ENCODE data around the gene GRM8. TPM values are rescaled to one million over a fixed set of nuclear protein-coding genes. Genes with fewer than 3 reads are reported as not detected.

The GRM8 gene
- total and polyA plus RNA-seq, 8 donors = 0.26 to 0.75 (median 0.44) TPM; not detected in 2

DNA sequence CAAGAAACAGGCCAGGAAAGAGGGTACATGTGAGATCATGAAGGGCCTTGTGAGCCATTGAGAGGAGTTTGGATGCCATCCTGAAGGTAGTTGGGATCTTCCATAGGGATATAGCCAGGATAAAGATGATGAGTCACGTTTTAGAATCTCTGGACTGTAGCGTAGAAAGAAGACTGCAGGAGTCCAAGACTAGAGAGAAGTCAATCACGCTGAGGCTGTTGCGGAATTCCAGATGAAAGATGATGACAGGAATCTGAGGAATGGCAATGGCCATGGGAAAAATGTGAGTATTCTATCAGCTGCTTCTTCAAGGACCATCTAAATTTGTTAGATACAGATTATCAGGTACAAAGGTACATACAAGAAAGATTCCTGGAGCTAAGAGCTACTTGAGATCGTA is 711.3 kb downstream of the GRM8 start:
- Histone ChIP-seq H3K4me3 (no peak overlapping the region), H3K9me3 (no peaks in the 10 kb centered on the region), H3K27ac (no peak overlapping the region), H3K4me1 (no peaks in the 10 kb centered on the region), H3K36me3 (no peaks in the 10 kb centered on the region), H3K27me3 (no peaks in the 10 kb centered on the region)
- DNase-seq = no peak
- intact Hi-C loops (cut with DNase I) = no loop called here
- no peak for ATAC-seq
- TF ChIP-seq, protein P1, sequence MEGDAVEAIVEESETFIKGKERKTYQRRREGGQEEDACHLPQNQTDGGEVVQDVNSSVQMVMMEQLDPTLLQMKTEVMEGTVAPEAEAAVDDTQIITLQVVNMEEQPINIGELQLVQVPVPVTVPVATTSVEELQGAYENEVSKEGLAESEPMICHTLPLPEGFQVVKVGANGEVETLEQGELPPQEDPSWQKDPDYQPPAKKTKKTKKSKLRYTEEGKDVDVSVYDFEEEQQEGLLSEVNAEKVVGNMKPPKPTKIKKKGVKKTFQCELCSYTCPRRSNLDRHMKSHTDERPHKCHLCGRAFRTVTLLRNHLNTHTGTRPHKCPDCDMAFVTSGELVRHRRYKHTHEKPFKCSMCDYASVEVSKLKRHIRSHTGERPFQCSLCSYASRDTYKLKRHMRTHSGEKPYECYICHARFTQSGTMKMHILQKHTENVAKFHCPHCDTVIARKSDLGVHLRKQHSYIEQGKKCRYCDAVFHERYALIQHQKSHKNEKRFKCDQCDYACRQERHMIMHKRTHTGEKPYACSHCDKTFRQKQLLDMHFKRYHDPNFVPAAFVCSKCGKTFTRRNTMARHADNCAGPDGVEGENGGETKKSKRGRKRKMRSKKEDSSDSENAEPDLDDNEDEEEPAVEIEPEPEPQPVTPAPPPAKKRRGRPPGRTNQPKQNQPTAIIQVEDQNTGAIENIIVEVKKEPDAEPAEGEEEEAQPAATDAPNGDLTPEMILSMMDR (IDR thresholded peaks at IDR 0.05) = no peak

DNA sequence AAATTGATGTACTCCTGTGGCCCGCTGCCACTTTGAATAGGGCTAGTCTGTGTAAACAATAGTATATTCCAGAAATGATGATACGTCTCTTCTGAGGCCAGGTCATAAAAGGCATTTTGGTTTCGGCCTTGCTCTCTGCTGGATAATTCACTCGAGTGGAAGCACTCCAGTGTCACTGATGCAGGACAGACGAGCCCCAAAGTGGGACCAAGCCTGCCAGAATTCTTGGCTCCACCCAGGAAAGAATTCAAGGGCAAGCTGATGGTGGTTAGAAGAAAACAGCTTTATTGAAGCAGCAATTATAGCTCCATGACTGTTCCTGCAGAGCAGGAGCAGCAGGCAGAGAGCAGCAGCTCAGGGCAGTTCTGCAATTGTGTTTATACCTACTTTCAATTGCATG is 717.6 kb downstream of the GRM8 start:
- no peak for ATAC-seq
- Histone ChIP-seq H3K27me3 (no peaks in the 10 kb centered on the region), H3K4me1 (no peaks in the 10 kb centered on the region), H3K9me3 (no peaks in the 10 kb centered on the region), H3K4me3 (no peak overlapping the region), H3K36me3 (no peaks in the 10 kb centered on the region), H3K27ac (no peak overlapping the region)
- intact Hi-C loops (cut with DNase I) = no loop called here
- TF ChIP-seq, protein P1 (IDR thresholded peaks at IDR 0.05) = no peak
- DNase-seq = no peak

DNA sequence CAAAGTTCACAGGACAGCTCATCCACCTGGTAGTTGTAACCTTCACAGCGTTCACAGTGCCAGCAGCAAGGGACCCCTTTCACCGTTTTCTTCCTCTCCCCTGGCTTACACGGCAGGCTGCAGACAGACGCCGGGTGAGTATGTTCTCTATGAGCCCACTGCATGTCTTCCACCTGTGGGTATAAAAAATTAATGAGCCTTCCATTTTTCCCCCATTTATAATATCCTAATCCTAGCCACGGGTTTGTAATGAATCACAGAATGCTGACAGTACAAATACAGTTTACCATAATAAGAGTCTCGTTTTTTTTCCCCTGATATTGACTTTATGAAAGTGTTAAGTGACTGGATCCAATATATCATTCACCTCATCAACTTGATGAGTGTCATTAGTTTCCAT is 719.0 kb downstream of the GRM8 start:
- ATAC-seq = no peak
- no peak for DNase-seq
- Histone ChIP-seq H3K27ac (no peak overlapping the region), H3K36me3 (no peaks in the 10 kb centered on the region), H3K4me1 (no peaks in the 10 kb centered on the region), H3K9me3 (no peaks in the 10 kb centered on the region), H3K4me3 (no peak overlapping the region), H3K27me3 (no peaks in the 10 kb centered on the region)
- intact Hi-C loops (cut with DNase I) = no loop called here
- TF ChIP-seq, protein P1 (IDR thresholded peaks at IDR 0.05) = no peak

DNA sequence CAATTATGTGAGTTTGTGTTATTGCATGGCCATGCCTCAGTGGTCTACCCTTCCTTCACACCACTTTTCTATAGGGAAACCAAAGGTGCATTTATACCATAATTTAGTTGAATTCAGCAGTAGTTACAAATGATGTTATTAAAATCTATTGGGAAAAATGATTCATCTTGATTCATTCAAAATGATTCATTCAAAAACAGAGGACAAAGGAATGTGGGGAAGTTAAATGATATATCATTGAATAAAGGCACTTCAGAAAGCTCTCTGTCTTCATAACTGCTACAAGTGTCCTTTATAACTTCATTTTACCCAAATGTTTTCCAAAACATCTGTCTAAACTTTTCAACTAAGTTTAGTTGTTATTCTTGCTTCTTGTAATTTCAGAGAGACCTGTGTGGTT is 722.9 kb downstream of the GRM8 start:
- intact Hi-C loops (cut with DNase I) = no loop called here
- Histone ChIP-seq H3K4me3 (no peak overlapping the region), H3K27me3 (no peaks in the 10 kb centered on the region), H3K36me3 (no peaks in the 10 kb centered on the region), H3K9me3 (no peaks in the 10 kb centered on the region), H3K4me1 (no peaks in the 10 kb centered on the region), H3K27ac (no peak overlapping the region)
- DNase-seq (no peak), ATAC-seq (no peak)
- TF ChIP-seq, protein P1 (IDR thresholded peaks at IDR 0.05) = no peak

DNA sequence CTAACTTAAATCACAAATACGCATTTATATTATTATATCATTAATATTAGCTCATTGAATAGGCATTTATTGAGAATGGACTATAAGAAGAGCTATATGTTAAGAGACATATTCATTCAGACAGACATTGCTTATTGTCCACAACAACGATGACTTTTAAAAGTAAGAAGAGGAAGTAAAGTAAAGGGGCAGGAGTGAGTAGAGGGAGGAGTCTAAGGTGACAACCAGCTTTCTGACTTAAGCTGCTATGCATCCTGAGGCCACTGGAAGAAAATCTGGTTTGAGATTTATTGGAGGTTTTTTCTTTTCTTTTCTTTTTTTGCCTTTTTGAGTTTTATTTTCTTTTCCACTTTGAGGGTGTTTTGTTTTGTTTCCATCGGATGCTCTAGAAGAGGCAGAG is 723.5 kb downstream of the GRM8 start:
- no peak for DNase-seq
- TF ChIP-seq, protein P1 (IDR thresholded peaks at IDR 0.05) = no peak
- Histone ChIP-seq H3K27me3 (no peaks in the 10 kb centered on the region), H3K4me3 (no peak overlapping the region), H3K9me3 (no peaks in the 10 kb centered on the region), H3K4me1 (no peaks in the 10 kb centered on the region), H3K27ac (no peak overlapping the region), H3K36me3 (no peaks in the 10 kb centered on the region)
- ATAC-seq = no peak
- intact Hi-C loops (cut with DNase I) = no loop called here
